Measurements from ENCODE around the gene IGSF1.

GRCh38 chrX:131226591-131226990 lies 62.5 kb downstream of the IGSF1 start:
- no peak for TF ChIP-seq EZH2 (optimal IDR thresholded peaks at IDR 0.05; ENCODE audit: low read depth, low read length)
- no peak for TF ChIP-seq CTCF (IDR thresholded peaks at IDR 0.05; ENCODE audit: low read length)
- TF ChIP-seq EZH2phosphoT487 (IDR thresholded peaks at IDR 0.05; ENCODE audit: low read length) = no peak

Data from MM.1S (cell line).